Measurements from ENCODE around the gene MRPL24. TPM values are rescaled to one million over a fixed set of nuclear protein-coding genes. Genes with fewer than 3 reads are reported as not detected.
A peak's percentile ranks its signal among the peaks of the same experiment; 100 is the strongest.
"Not testable (repeated sequence)": the region's sequence is repeated elsewhere in the genome, so short reads cannot be mapped to it uniquely, and the experiment has no call there.

MRPL24 gene
- total RNA-seq, 2 experiments from 2014 or later: 55.3 to 56.6 TPM

GRCh38 chr1:156766298-156767100, 25.6 kb upstream of the MRPL24 start:
- H3K79me2 ChIP-seq (ENCODE audit: insufficient read depth, low read depth, low read length): peaks cover 49% of the 10 kb centered on the region
- TF ChIP-seq, protein P1, sequence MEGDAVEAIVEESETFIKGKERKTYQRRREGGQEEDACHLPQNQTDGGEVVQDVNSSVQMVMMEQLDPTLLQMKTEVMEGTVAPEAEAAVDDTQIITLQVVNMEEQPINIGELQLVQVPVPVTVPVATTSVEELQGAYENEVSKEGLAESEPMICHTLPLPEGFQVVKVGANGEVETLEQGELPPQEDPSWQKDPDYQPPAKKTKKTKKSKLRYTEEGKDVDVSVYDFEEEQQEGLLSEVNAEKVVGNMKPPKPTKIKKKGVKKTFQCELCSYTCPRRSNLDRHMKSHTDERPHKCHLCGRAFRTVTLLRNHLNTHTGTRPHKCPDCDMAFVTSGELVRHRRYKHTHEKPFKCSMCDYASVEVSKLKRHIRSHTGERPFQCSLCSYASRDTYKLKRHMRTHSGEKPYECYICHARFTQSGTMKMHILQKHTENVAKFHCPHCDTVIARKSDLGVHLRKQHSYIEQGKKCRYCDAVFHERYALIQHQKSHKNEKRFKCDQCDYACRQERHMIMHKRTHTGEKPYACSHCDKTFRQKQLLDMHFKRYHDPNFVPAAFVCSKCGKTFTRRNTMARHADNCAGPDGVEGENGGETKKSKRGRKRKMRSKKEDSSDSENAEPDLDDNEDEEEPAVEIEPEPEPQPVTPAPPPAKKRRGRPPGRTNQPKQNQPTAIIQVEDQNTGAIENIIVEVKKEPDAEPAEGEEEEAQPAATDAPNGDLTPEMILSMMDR (conservative IDR thresholded peaks at IDR 0.05; ENCODE audit: low read length): no peak
- no peak for TF ChIP-seq EZH2phosphoT487 (IDR thresholded peaks at IDR 0.05; ENCODE audit: borderline replicate concordance, low read depth, low read length)
- BruUV-seq (replicated peaks): TSS peak; percentile 88

DNA sequence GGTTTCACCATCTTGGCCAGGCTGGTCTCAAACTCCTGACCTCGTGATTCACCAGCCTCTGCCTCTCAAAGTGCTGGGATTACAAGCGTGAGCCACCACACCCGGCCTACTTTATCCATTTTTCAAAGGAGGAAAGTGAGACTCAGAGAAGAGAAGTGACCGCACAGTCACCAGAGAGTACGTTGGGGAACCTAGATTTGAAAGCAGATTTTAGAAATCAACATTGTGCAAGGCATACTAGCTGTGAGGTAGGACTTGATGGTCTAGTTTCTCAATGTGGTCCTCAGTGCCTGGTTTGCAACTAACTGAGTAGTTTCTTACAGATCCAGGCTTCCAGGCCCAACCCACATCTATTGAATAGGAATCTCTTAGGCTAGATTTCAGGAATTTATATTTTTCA, 24.8 kb upstream of the MRPL24 start:
- H3K27ac ChIP-seq (ENCODE audit: low read depth, low read length, poor library complexity, severe bottlenecking): peak overlapping the region; percentile 51
- CTCF ChIA-PET (ENCODE audit: unreplicated experiment): interaction anchor here (0.7 kb wide), 1 partner anchor 40 kb away, joined by 3 read pairs; no protein-coding TSS in a partner anchor
- H3K4me2 ChIP-seq (ENCODE audit: low read length): peak overlapping the region; percentile 99
- POLR2A ChIA-PET: interaction anchor here (1.4 to 2.0 kb wide), 2 partner anchors 13 to 14 kb away, joined by 6 to 10 read pairs; partner anchors contain the start of gene HDGF
- BruUV-seq (replicated peaks): no TSS peak
- no peaks in the 10 kb centered on the region for H3K9me2 ChIP-seq (ENCODE audit: insufficient read depth, low read length)
- peak overlapping the region; percentile 82 for H3K4me3 ChIP-seq (ENCODE audit: low read depth, low read length, poor library complexity, severe bottlenecking)
- peaks cover 19% of the 10 kb centered on the region for H3K4me1 ChIP-seq (ENCODE audit: insufficient read depth, low read length, poor library complexity, severe bottlenecking)
- H3K36me3 ChIP-seq (ENCODE audit: insufficient read depth, low read length): peaks cover 17% of the 10 kb centered on the region
- peak overlapping the region; percentile 83; the same call in 1 of the 2 replicates for H2AFZ ChIP-seq (ENCODE audit: low read length)
- DNase-seq (ENCODE audit: low spot score): no peak
- intact Hi-C loops (cut with micrococcal nuclease; ENCODE audit: unreplicated experiment): no loop called here
- H3K79me2 ChIP-seq (ENCODE audit: insufficient read depth, low read depth, low read length): peaks cover 41% of the 10 kb centered on the region
- TF ChIP-seq, protein P1 (conservative IDR thresholded peaks at IDR 0.05; ENCODE audit: low read length): no peak
- no peak for TF ChIP-seq EZH2phosphoT487 (IDR thresholded peaks at IDR 0.05; ENCODE audit: borderline replicate concordance, low read depth, low read length)
- no peaks in the 10 kb centered on the region for H3K9me3 ChIP-seq (ENCODE audit: low read length)
- peaks cover 11% of the 10 kb centered on the region; the same call in 1 of the 2 replicates for H4K20me1 ChIP-seq (ENCODE audit: insufficient read depth, low read length)

More at GRCh38 chr1:156766298-156767100, 25.6 kb upstream of the MRPL24 start:
- CTCF ChIA-PET (ENCODE audit: unreplicated experiment): interaction anchor here (1.0 kb wide), 1 partner anchor 40 kb away, joined by 8 read pairs; no protein-coding TSS in a partner anchor
- Histone ChIP-seq H3K4me1 (ENCODE audit: insufficient read depth, low read length, poor library complexity, severe bottlenecking) (peaks cover 24% of the 10 kb centered on the region), H2AFZ (ENCODE audit: low read length) (peak overlapping the region; percentile 83), H4K20me1 (ENCODE audit: insufficient read depth, low read length) (peaks cover 11% of the 10 kb centered on the region; the same call in 1 of the 2 replicates), H3K9me3 (ENCODE audit: low read length) (no peaks in the 10 kb centered on the region), H3K9me2 (ENCODE audit: insufficient read depth, low read length) (no peaks in the 10 kb centered on the region), H3K27ac (ENCODE audit: low read depth, low read length, poor library complexity, severe bottlenecking) (peak overlapping the region; percentile 51), H3K36me3 (ENCODE audit: insufficient read depth, low read length) (peaks cover 25% of the 10 kb centered on the region), H3K4me3 (ENCODE audit: low read depth, low read length, poor library complexity, severe bottlenecking) (peak overlapping the region; percentile 82), H3K4me2 (ENCODE audit: low read length) (peak overlapping the region; percentile 99)
- intact Hi-C loops (cut with micrococcal nuclease; ENCODE audit: unreplicated experiment): loop anchor here (1.0 kb wide), 3 partner anchors 15 to 38 kb away; partner anchors contain the start of genes HDGF, ISG20L2, METTL25B and MRPL24
- no peak for DNase-seq (ENCODE audit: low spot score)
- POLR2A ChIA-PET: interaction anchor here (0.7 to 2.0 kb wide), 4 partner anchors 10 to 39 kb away, joined by 4 to 16 read pairs (median 8); partner anchors contain the start of genes HDGF, ISG20L2, METTL25B and MRPL24

GRCh38 chr1:156765136-156765535, 24.2 kb upstream of the MRPL24 start:
- CTCF ChIA-PET (ENCODE audit: unreplicated experiment); BruUV-seq (replicated peaks); H3K27ac ChIP-seq (ENCODE audit: low read depth, low read length, poor library complexity, severe bottlenecking); intact Hi-C loops (cut with micrococcal nuclease; ENCODE audit: unreplicated experiment); H3K4me3 ChIP-seq (ENCODE audit: low read depth, low read length, poor library complexity, severe bottlenecking); H3K9me2 ChIP-seq (ENCODE audit: insufficient read depth, low read length); H3K4me2 ChIP-seq (ENCODE audit: low read length); DNase-seq (ENCODE audit: low spot score); H3K9me3 ChIP-seq (ENCODE audit: low read length); H2AFZ ChIP-seq (ENCODE audit: low read length): not testable (repeated sequence)
- peaks cover 19% of the 10 kb centered on the region for H3K4me1 ChIP-seq (ENCODE audit: insufficient read depth, low read length, poor library complexity, severe bottlenecking)
- peaks cover 36% of the 10 kb centered on the region for H3K79me2 ChIP-seq (ENCODE audit: insufficient read depth, low read depth, low read length)
- POLR2A ChIA-PET: interaction anchor here (1.4 kb wide), 1 partner anchor 13 kb away, joined by 6 read pairs; the partner anchor contains the start of gene HDGF
- peaks cover 12% of the 10 kb centered on the region for H3K36me3 ChIP-seq (ENCODE audit: insufficient read depth, low read length)
- H4K20me1 ChIP-seq (ENCODE audit: insufficient read depth, low read length): peaks cover 11% of the 10 kb centered on the region; the same call in 1 of the 2 replicates
